OCI-LY1 (cell line): Measurements from ENCODE around the gene ZMIZ2.

Experiments used
- H2AFZ ChIP-seq: fragments of 200-600 bp; sonication (generic), shearing (Covaris generic); 2 replicates; pipeline ENCODE4 v1.6.0; 2014; ENCODE audit warnings: antibody characterized with exemption, mild to moderate bottlenecking, low read length
- H3F3A ChIP-seq: fragments of 200-600 bp; sonication (generic), shearing (Covaris generic); 2 replicates; pipeline ENCODE4 v1.6.0; 2014; ENCODE audit warnings: mild to moderate bottlenecking, antibody characterized with exemption, low read length, moderate library complexity; ENCODE audit not compliant: insufficient read depth
- H3K27ac ChIP-seq: fragments of 200-600 bp; sonication (generic); 2 replicates; pipeline ENCODE4 v1.5.1; 2014; ENCODE audit warnings: low read length, mixed run types, mild to moderate bottlenecking, low read depth; ENCODE audit not compliant: poor library complexity, severe bottlenecking
- H3K27me3 ChIP-seq: fragments of 200-600 bp; sonication (generic); 2 replicates; pipeline ENCODE4 v1.6.0; 2014; ENCODE audit warnings: antibody characterized with exemption, mild to moderate bottlenecking, low read length, moderate library complexity; ENCODE audit not compliant: insufficient read depth
- H3K36me3 ChIP-seq: fragments of 200-600 bp; sonication (generic); 2 replicates; pipeline ENCODE4 v1.6.1; 2014; ENCODE audit warnings: mild to moderate bottlenecking, antibody characterized with exemption, low read length, moderate library complexity, mixed read lengths; ENCODE audit not compliant: insufficient read depth
- H3K4me1 ChIP-seq: fragments of 200-600 bp; sonication (generic); 2 replicates; pipeline ENCODE4 v1.5.1; 2014; ENCODE audit warnings: mild to moderate bottlenecking, low read length, moderate library complexity; ENCODE audit not compliant: insufficient read depth, severe bottlenecking
- H3K4me2 ChIP-seq: fragments of 200-600 bp; sonication (generic), shearing (Covaris generic); 2 replicates; pipeline ENCODE4 v1.6.1; 2014; ENCODE audit warnings: low read length
- H3K4me3 ChIP-seq: fragments of 200-600 bp; sonication (generic); 2 replicates; pipeline ENCODE4 v1.5.1; 2014; ENCODE audit warnings: low read length, low read depth, mild to moderate bottlenecking, mixed read lengths; ENCODE audit not compliant: poor library complexity, severe bottlenecking
- H3K79me2 ChIP-seq: fragments of 200-600 bp; shearing (Covaris generic); 2 replicates; pipeline ENCODE4 v1.6.1; 2016; ENCODE audit warnings: mixed run types, low read length, mixed read lengths; ENCODE audit not compliant: insufficient read depth
- H3K9ac ChIP-seq: fragments of 200-600 bp; sonication (generic), shearing (Covaris generic); 2 replicates; pipeline ENCODE4 v1.6.1; 2014; ENCODE audit warnings: mild to moderate bottlenecking, low read length, mixed read lengths
- H3K9me2 ChIP-seq: fragments of 200-600 bp; sonication (generic), shearing (Covaris generic); 2 replicates; pipeline ENCODE4 v1.6.1; 2014; ENCODE audit warnings: low read depth, mild to moderate bottlenecking, low read length, mixed read lengths
- H3K9me3 ChIP-seq: fragments of 200-600 bp; shearing (Covaris generic); 2 replicates; pipeline ENCODE4 v1.6.1; 2014; ENCODE audit warnings: low read length, mixed read lengths
- H4K20me1 ChIP-seq: fragments of 200-600 bp; sonication (generic), shearing (Covaris generic); 2 replicates; pipeline ENCODE4 v1.6.0; 2016; ENCODE audit warnings: mild to moderate bottlenecking, low read length; ENCODE audit not compliant: insufficient read depth
- CTCF ChIP-seq: fragments of 200-600 bp; sonication (generic), shearing (Covaris generic); IDR thresholded peaks from 2 replicates; pipeline ENCODE4 v1.5.1; 2017; ENCODE audit warnings: mild to moderate bottlenecking, antibody characterized with exemption, low read length, moderate library complexity, mixed read lengths
- EZH2 ChIP-seq: fragments of 200-600 bp; sonication (generic), shearing (Covaris generic); IDR thresholded peaks from 2 replicates; pipeline ENCODE4 v1.8.0; 2017; ENCODE audit warnings: borderline replicate concordance, mixed run types, mild to moderate bottlenecking, antibody characterized with exemption, low read length, moderate library complexity, mixed read lengths

ZMIZ2 gene

GRCh38 chr7:44768628-44769371 is 20.2 kb downstream of the ZMIZ2 start:
- peaks cover 37% of the 10 kb centered on the region for H3K4me1 ChIP-seq
- H4K20me1 ChIP-seq: no peaks in the 10 kb centered on the region
- no peaks in the 10 kb centered on the region for H3K9me2 ChIP-seq
- no peaks in the 10 kb centered on the region for H3F3A ChIP-seq
- H3K4me2 ChIP-seq: peak overlapping the region; percentile 6; the same call in 1 of the 2 replicates
- H3K4me3 ChIP-seq: no peak overlapping the region
- no peak overlapping the region for H2AFZ ChIP-seq
- peaks cover 51% of the 10 kb centered on the region for H3K36me3 ChIP-seq
- no peaks in the 10 kb centered on the region for H3K9me3 ChIP-seq
- peak overlapping the region; percentile 86 for H3K27ac ChIP-seq
- no peaks in the 10 kb centered on the region for H3K27me3 ChIP-seq
- H3K79me2 ChIP-seq: no peaks in the 10 kb centered on the region
- no peak overlapping the region; the same call in 1 of the 2 replicates for H3K9ac ChIP-seq
- TF ChIP-seq CTCF (no peak), EZH2 (no peak)

GRCh38 chr7:44769376-44769775 is 20.7 kb downstream of the ZMIZ2 start:
- no peak overlapping the region for H3K4me2 ChIP-seq
- H2AFZ ChIP-seq: no peak overlapping the region
- no peaks in the 10 kb centered on the region for H3K9me3 ChIP-seq
- no peaks in the 10 kb centered on the region for H4K20me1 ChIP-seq
- peaks cover 45% of the 10 kb centered on the region for H3K36me3 ChIP-seq
- no peak overlapping the region for H3K9ac ChIP-seq
- no peak overlapping the region for H3K4me3 ChIP-seq
- no peaks in the 10 kb centered on the region for H3K9me2 ChIP-seq
- TF ChIP-seq EZH2 (no peak), CTCF (no peak)
- no peak overlapping the region for H3K27ac ChIP-seq
- peaks cover 37% of the 10 kb centered on the region for H3K4me1 ChIP-seq
- no peaks in the 10 kb centered on the region for H3F3A ChIP-seq
- no peaks in the 10 kb centered on the region for H3K79me2 ChIP-seq
- no peaks in the 10 kb centered on the region for H3K27me3 ChIP-seq

- Histone ChIP-seq H3K4me2 (no peak overlapping the region), H3K9me2 (no peaks in the 10 kb centered on the region), H3K27me3 (no peaks in the 10 kb centered on the region), H3K9me3 (no peaks in the 10 kb centered on the region), H3K79me2 (no peaks in the 10 kb centered on the region), H3K4me1 (peaks cover 37% of the 10 kb centered on the region), H3K9ac (no peak overlapping the region), H2AFZ (no peak overlapping the region), H4K20me1 (no peaks in the 10 kb centered on the region), H3K36me3 (peaks cover 41% of the 10 kb centered on the region), H3K27ac (no peak overlapping the region), H3F3A (no peaks in the 10 kb centered on the region), H3K4me3 (no peak overlapping the region)
- TF ChIP-seq CTCF: no peak
- TF ChIP-seq EZH2: no peak
These were observed 21.2 kb downstream of the ZMIZ2 start for GRCh38 chr7:44769776-44770294.
